GM12875 (cell line): ENCODE measurements around the gene SPEF2.

Experiments
- H3K4me3 ChIP-seq: one replicate; pipeline ENCODE4 v1.5.1; 2011; ENCODE audit warnings: low read depth, low read length, control low read depth
- CTCF ChIP-seq: IDR thresholded peaks from 2 replicates; pipeline ENCODE4 v1.5.1; 2011; ENCODE audit warnings: low read depth, mild to moderate bottlenecking, control low read depth, inconsistent platforms, low read length, moderate library complexity, borderline replicate concordance; ENCODE audit not compliant: insufficient read depth

Gene SPEF2

GRCh38 chr5:35656721-35657120 lies 39.1 kb downstream of the SPEF2 start:
- TF ChIP-seq CTCF = no peak
- H3K4me3 ChIP-seq = no peak overlapping the region

- TF ChIP-seq CTCF = no peak
These were observed 40.2 kb downstream of the SPEF2 start for GRCh38 chr5:35657877-35658276.

GRCh38 chr5:35659556-35659955 lies 41.9 kb downstream of the SPEF2 start:
- no peak for TF ChIP-seq CTCF
- H3K4me3 ChIP-seq = no peak overlapping the region

More at GRCh38 chr5:35657877-35658276, 40.2 kb downstream of the SPEF2 start:
- no peak overlapping the region for H3K4me3 ChIP-seq

- no peak overlapping the region for H3K4me3 ChIP-seq
- no peak for TF ChIP-seq CTCF
These were observed 42.8 kb downstream of the SPEF2 start for GRCh38 chr5:35660451-35660850.

- no peak overlapping the region for H3K4me3 ChIP-seq
- TF ChIP-seq CTCF = no peak
These were observed 46.9 kb downstream of the SPEF2 start for GRCh38 chr5:35664584-35664983.

GRCh38 chr5:35665096-35665495 lies 47.4 kb downstream of the SPEF2 start:
- no peak overlapping the region for H3K4me3 ChIP-seq
- TF ChIP-seq CTCF = no peak

- no peak for TF ChIP-seq CTCF
- H3K4me3 ChIP-seq = no peak overlapping the region
These were observed 50.7 kb downstream of the SPEF2 start for GRCh38 chr5:35668319-35668718.
